Astrocyte (in vitro differentiated cells and primary cell): ENCODE results near the gene TMEM37.

Source experiments
- EZH2 ChIP-seq: IDR thresholded peaks from 2 replicates; pipeline ENCODE4 v1.6.1; 2012; ENCODE audit warnings: mild to moderate bottlenecking, low read length, inconsistent platforms; ENCODE audit not compliant: insufficient read depth
- TF ChIP-seq, protein P1 (sequence below): IDR thresholded peaks from 2 replicates; pipeline ENCODE4 v1.5.1; 2011; ENCODE audit warnings: low read depth, mild to moderate bottlenecking, inconsistent platforms, low read length, moderate library complexity; ENCODE audit not compliant: insufficient read depth

DNA sequence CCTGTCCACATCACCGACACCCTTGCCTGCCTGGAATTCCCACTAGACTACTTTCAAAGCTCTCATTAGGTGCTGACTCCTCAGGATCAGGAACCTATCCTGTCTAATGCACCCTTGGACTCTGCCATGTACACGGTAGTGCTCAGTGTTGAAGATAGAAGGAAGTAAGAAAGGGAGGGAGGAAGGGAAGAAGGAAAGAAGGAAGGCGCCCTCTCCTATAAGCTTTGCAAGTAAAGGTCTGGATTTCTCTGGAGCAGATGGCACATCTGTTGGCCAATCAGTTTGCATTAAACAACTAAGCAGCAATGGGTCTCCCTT lies 47.3 kb downstream of the TMEM37 start:
- TF ChIP-seq, protein P1, sequence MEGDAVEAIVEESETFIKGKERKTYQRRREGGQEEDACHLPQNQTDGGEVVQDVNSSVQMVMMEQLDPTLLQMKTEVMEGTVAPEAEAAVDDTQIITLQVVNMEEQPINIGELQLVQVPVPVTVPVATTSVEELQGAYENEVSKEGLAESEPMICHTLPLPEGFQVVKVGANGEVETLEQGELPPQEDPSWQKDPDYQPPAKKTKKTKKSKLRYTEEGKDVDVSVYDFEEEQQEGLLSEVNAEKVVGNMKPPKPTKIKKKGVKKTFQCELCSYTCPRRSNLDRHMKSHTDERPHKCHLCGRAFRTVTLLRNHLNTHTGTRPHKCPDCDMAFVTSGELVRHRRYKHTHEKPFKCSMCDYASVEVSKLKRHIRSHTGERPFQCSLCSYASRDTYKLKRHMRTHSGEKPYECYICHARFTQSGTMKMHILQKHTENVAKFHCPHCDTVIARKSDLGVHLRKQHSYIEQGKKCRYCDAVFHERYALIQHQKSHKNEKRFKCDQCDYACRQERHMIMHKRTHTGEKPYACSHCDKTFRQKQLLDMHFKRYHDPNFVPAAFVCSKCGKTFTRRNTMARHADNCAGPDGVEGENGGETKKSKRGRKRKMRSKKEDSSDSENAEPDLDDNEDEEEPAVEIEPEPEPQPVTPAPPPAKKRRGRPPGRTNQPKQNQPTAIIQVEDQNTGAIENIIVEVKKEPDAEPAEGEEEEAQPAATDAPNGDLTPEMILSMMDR = no peak
- TF ChIP-seq EZH2 = no peak
